GM19452 (cell line): ENCODE measurements around the gene TRMT2A.
"Not testable (repeated sequence)": the region's sequence is repeated elsewhere in the genome, so short reads cannot be mapped to it uniquely, and the experiment has no call there.

Source experiments
- ATAC-seq: cut with Tn5 transposase; IDR thresholded peaks from one replicate; pipeline ENCODE4 v1.9.1; 2021; ENCODE audit not compliant: unreplicated experiment

The TRMT2A gene, protein sequence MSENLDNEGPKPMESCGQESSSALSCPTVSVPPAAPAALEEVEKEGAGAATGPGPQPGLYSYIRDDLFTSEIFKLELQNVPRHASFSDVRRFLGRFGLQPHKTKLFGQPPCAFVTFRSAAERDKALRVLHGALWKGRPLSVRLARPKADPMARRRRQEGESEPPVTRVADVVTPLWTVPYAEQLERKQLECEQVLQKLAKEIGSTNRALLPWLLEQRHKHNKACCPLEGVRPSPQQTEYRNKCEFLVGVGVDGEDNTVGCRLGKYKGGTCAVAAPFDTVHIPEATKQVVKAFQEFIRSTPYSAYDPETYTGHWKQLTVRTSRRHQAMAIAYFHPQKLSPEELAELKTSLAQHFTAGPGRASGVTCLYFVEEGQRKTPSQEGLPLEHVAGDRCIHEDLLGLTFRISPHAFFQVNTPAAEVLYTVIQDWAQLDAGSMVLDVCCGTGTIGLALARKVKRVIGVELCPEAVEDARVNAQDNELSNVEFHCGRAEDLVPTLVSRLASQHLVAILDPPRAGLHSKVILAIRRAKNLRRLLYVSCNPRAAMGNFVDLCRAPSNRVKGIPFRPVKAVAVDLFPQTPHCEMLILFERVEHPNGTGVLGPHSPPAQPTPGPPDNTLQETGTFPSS

DNA sequence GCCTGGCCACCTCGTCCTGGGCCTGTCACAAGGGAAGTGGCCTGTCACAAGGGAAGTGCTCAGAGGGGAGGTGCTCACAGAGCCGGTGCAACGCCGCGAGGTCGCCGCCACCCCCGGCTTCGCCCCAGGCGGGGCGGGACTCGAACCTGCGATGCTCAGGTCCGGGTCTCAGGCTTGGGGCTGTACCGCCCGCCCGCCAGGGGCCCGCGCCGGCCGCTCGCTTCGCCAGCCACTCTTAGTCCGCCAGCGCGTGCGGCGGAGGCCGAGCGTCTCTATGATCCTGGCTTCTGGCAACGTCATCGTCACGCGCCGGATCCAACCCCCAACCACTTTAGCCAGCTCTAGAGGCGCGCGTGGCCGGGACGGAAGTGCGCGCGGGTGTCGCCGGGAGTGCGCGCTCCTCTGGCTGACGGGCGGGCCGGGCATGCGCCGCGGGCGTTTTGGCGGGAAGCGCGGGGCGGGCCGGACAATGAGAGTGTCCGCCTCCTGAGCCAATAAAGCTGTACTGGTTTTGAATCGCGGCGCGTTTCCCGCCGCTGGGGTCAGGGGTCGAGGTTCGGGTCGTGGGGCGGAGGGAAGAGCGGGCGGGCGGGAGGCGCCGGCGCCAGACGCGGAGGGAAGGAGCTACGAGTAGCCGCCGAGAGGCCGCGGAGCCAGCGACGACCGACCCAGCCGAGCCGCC is at the start of gene TRMT2A:
TRMT2A (minus strand) TSS at position 276 of the 682 bp plus-strand sequence. CDS start 320 bp downstream, outside the sequence.
- ATAC-seq, result peak; percentile 71

GRCh38 chr22:20166703-20167102 is 49.7 kb upstream of the TRMT2A start:
- no peak for ATAC-seq

DNA sequence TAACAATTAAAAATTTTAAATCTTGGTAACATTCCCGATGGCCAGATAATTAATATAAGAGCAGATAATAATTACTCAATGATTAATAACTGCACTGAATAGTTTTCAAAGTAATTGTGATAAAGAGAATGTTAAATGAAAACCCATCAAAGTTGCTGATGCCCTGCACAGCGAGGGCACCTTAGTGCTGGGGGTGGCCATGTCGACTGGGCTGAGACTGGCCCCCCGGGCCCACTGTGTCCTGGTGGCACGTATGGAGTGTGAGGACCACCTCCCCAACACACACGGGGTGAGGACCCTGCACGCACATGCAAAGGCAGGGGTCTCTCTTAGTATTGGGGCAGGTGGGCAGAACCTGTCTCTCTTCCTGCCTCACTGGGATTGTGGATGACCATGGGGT is 48.9 kb upstream of the TRMT2A start:
- no peak for ATAC-seq

DNA sequence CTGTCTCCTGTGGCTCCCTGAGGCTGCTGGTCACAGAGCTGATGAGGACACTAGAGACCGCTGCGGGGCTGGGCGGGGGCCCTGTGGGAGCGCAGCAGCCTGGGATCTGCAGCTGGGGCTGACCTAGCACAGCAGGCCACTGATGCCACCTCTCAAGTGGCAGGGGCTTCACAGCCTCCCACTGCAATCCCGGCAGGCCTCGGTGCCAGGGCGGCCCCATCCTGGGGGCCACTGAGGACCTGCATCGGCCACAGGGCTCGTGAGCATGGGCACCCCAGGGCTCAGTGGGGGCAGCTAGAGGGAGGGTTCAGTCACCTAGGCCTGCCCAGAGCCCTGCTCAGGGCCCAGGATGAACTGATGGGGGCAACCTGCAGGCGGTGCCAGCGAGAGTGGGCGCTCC is 48.4 kb upstream of the TRMT2A start:
- ATAC-seq, result no peak

DNA sequence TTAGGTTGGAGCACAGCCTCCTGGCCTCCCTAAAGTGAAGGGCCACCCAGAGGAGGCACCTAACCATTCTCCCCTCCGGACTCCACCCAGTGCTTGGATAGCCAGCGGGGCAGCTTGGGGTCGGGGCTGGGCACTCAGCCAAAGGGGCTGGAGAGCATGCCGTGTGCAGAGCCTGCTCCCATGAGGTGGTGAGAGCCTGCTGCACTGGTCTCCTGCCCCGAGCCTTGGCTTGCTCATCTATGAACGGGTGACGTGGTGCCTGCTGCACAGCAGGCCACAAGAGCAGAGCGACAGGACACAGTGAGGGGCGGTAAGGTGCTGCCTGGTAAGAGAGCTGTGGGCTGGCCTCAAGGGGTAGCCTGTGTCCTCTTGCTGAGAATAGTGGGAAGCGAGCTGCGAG is 47.8 kb upstream of the TRMT2A start:
- no peak for ATAC-seq

- ATAC-seq, result no peak
Observed at GRCh38 chr22:20160041-20160440, 43.0 kb upstream of the TRMT2A start.

DNA sequence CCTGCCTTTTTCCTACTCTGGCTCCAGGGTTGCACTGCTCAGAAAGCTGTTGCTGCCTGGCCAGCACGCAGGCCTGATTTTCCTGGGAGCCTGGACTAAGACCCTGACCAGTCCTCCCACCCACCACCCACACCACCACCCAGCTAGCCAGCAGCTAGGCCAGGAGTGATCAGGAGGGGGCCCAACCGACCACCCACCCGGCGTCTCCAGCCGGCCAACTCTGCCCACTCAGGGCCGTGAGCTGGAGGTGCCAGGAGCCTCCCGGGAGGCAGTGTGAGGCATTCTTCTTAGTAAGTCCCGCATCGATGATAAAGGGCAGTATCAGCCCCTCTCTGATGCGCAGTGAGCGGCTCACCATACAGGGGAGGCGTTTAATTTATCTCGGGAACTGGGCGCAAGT is 42.5 kb upstream of the TRMT2A start:
- ATAC-seq, result not testable (repeated sequence)

GRCh38 chr22:20159076-20159475 is 42.0 kb upstream of the TRMT2A start:
- no peak for ATAC-seq

DNA sequence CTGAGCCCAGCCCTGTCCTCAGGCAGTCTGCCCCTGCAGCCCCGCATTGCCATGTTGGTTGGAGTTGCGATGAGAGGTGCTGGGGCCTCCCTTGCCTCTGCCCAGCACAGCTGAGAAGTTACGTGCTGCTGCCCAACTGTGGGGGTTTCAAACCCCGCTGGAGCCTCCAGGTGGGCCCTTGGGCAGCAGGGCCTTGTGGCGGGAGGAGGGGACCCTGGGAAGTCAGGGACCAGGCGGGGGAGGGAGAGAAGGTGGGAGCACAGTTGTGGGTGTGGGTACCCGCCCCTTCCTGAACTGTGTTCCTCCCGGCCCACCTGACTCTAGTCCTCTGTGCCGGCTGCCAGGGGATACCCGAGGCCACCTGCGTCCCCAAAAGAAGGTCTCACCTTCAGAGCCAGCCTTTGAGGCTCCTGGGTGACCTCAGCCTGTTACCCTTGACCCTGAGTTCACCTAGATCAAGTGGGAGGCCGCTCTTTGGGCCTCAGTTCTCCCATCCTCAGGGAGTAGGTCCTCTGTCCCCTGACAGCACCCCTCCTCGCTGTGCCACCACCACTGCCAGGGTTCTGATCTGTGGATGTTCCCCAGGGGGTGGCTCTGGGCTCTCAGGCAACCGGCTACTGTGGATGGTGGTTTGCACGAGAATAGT is 41.5 kb upstream of the TRMT2A start:
- ATAC-seq, result no peak

- ATAC-seq, result no peak
Observed at GRCh38 chr22:20157430-20158183, 40.6 kb upstream of the TRMT2A start.

GRCh38 chr22:20156611-20157429 is 39.8 kb upstream of the TRMT2A start:
- no peak for ATAC-seq

- ATAC-seq, result no peak
Observed at GRCh38 chr22:20156042-20156389, 39.0 kb upstream of the TRMT2A start.

GRCh38 chr22:20155330-20156041 is 38.5 kb upstream of the TRMT2A start:
- no peak for ATAC-seq

GRCh38 chr22:20154602-20155187 is 37.7 kb upstream of the TRMT2A start:
- no peak for ATAC-seq

GRCh38 chr22:20153945-20154344 is 36.9 kb upstream of the TRMT2A start:
- ATAC-seq, result no peak

- no peak for ATAC-seq
Observed at GRCh38 chr22:20152464-20152890, 35.5 kb upstream of the TRMT2A start.

DNA sequence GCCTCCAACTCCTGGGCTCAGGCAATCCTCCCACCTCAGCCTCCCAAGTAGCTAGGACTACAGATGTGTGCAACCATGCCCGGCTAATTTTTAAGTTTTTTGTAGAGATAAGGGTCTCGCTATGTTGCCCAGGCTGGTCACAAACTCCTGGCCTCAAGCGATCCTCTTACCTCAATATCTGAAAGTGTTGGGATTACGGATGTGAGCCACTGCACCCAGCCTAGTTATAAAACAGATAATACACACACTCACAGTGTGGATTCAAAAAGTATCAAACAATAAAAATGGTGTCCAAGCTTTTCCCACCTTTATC is 34.2 kb upstream of the TRMT2A start:
- ATAC-seq, result no peak

DNA sequence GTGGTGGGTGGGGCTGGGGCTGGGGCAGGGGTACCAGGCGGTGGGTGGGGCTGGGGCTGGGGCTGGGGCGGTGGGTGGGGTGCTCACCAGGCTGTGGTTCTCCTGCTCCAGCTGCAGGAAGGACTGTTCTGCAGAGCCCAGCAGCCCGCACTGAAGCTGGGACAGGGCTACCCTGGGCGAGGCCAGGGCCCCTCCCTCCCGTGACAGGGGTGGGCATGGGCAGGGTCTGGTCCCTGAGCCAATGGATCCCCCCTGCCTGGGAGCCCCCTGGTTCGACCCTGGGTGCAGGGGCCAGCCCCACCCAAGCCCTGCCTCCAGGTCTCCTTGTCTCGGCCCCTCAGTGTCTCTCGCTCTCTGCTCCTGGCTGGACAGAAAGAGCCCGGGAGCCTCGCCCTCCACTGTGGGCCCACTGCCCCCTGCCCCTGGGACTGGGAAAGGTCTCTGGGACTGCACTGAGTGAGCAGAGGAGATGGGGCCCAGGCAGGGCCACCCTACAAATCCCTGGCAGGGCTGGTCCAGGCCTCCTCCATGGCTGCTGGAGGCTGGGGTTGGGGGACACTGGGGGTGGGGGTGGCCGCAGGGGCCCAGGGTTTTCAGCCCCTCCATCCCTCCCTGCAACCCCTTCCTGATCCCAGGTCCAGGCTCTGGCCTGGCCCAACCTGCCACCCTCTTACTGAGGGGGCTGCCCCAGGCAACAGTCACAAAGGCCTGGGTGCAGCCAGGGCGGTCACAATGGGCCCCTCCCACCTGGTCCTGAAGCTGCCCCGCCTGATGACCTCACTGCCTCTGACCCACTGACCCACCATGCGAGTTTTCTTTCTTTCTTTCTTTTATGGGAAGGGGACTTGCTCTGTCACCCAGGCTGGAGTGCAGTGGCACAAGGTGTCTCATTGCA is 33.6 kb upstream of the TRMT2A start, which contains the start of gene CCDC188:
CCDC188 (minus strand) TSS at position 675 of the 895 bp plus-strand sequence; CDS start at position 606, 69 bp downstream.
- ATAC-seq, result no peak
